SK-N-DZ (cell line): ENCODE data around the gene RANBP1.
"Not testable (repeated sequence)": the region's sequence is repeated elsewhere in the genome, so short reads cannot be mapped to it uniquely, and the experiment has no call there.

Experiments used
- DNase-seq: peaks from one replicate; pipeline ENCODE4 v3.0.0-alpha.2; 2015; ENCODE audit warnings: low spot score

Gene RANBP1

DNA sequence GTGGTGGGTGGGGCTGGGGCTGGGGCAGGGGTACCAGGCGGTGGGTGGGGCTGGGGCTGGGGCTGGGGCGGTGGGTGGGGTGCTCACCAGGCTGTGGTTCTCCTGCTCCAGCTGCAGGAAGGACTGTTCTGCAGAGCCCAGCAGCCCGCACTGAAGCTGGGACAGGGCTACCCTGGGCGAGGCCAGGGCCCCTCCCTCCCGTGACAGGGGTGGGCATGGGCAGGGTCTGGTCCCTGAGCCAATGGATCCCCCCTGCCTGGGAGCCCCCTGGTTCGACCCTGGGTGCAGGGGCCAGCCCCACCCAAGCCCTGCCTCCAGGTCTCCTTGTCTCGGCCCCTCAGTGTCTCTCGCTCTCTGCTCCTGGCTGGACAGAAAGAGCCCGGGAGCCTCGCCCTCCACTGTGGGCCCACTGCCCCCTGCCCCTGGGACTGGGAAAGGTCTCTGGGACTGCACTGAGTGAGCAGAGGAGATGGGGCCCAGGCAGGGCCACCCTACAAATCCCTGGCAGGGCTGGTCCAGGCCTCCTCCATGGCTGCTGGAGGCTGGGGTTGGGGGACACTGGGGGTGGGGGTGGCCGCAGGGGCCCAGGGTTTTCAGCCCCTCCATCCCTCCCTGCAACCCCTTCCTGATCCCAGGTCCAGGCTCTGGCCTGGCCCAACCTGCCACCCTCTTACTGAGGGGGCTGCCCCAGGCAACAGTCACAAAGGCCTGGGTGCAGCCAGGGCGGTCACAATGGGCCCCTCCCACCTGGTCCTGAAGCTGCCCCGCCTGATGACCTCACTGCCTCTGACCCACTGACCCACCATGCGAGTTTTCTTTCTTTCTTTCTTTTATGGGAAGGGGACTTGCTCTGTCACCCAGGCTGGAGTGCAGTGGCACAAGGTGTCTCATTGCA is 34.7 kb downstream of the RANBP1 start, which contains the start of gene CCDC188:
Gene CCDC188, minus strand, starts transcription at position 675 of the 895 bp plus-strand sequence. Its CDS starts 69 bp downstream, at position 606.
- no peak for DNase-seq

DNA sequence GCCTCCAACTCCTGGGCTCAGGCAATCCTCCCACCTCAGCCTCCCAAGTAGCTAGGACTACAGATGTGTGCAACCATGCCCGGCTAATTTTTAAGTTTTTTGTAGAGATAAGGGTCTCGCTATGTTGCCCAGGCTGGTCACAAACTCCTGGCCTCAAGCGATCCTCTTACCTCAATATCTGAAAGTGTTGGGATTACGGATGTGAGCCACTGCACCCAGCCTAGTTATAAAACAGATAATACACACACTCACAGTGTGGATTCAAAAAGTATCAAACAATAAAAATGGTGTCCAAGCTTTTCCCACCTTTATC is 35.3 kb downstream of the RANBP1 start:
- DNase-seq = no peak

DNA sequence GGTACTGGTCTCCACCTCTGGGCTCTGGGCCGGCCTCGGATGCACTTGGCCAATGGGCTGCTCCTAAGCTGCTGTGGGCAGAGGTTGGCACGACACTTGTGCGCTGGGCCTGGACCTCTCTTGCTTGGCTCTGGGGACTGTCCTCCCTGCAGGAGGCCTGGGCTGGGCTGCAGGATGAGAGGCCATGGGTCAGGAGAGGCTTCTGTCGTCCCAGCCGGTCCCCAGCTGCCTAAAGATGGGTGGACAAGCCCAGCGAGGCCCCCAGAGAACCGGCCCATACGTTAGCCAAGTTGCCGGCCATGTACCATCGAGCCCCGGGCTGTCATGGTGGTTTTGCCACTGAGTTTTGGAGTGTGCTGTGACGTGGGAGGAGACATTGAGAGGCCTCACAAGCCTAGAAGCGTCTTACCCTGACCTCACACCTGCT is 36.6 kb downstream of the RANBP1 start:
- no peak for DNase-seq

DNA sequence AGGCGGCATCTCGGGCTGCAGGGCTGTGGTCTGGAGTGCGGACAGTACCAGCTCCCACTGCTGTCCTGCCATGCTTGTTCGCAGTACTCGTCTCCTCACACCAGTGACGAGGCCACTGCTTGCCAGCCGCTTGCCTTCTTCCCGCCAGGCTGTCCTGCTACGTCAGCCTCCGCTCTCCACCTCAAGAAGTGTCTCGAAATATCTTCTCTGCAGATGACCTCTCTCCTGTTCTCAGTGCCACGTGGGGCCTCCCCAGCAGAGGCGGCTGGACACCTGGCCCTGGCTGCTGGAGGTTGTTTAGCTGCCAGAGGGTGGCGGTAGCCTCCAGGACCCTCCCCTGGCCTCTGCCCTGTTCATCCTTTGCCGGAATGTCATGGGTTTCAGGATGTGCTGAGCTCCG is 38.0 kb downstream of the RANBP1 start:
- DNase-seq = no peak

DNA sequence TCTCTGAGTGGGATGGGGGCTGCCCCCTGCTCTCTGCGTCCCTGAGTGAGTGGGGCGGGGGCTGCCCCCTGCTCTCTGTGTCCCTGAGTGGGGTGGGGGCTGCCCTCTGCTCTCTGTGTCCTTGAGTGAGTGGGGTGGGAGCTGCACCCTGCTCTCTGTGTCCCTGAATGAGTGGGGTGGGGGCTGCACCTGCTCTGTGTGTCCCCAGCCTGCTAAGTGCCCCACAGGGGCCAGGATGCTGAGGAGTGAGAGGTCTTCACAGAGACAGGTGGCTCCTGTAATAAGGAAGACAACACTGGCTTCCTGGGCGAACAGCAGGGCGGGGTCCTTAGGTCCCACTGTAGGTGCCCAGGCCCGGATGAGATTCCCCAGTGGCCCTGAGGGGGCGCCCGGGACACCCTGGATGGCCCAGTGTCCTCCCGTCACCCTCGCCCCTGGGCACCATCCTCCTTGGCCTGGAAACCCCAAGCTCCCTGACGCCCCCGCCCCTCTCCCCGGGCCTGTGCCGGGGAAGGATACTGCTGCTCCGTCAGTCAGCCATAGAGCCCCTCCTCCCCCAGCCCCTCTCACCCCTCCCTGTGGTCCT is 38.8 kb downstream of the RANBP1 start:
- DNase-seq = peak; percentile 64

DNA sequence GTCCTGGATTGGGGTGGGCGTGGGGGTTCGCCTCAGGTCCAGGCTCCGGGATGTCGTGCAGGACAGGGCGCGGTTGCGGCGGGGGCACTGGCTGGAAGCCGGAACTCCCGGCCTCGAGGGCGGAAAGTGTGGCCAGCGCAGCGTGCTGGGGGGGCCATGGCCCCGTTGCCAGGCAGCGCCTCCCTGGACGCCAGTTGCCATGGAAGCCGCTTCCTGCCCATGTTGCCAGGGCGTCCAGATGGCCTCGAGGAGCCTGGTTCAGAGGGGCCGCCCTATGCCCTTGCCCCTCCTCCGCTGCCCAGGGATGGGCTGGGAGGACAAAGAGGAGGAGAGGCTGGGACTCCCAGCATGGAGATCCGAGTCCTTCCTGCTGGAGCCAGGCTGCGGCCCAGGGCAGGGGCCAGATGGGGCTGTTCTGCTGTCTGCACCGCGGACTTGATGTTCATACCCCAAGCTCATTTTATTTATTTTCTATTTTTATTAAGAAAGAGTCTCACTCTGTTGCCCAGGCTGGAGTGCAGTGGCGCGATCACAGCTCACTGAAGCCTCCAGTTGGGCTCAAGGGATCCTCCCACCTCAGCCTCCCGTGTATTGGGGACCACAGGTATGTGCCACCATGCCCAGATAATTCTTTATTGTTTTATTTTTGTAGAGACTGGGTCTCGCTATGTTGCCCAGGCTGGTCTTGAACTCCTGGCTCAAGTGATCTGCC is 39.6 kb downstream of the RANBP1 start:
- DNase-seq = peak; percentile 85

DNA sequence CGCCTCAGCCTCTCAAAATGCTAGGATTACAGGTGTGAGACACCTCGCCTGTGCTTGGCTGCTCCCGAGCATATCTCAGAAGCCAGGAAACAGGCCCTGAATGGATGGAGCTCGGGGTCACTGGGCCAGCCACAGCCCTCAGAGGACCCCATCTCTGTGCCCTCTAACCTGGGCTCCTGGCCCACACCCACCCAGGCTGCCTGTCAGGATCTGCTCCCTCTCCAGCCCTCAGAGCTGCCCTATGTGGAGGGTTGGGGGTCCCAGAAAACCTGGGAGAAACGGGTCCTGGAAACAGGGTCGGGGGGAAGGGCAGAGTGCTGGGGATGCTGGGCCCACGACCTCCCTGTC is 40.1 kb downstream of the RANBP1 start:
- no peak for DNase-seq

DNA sequence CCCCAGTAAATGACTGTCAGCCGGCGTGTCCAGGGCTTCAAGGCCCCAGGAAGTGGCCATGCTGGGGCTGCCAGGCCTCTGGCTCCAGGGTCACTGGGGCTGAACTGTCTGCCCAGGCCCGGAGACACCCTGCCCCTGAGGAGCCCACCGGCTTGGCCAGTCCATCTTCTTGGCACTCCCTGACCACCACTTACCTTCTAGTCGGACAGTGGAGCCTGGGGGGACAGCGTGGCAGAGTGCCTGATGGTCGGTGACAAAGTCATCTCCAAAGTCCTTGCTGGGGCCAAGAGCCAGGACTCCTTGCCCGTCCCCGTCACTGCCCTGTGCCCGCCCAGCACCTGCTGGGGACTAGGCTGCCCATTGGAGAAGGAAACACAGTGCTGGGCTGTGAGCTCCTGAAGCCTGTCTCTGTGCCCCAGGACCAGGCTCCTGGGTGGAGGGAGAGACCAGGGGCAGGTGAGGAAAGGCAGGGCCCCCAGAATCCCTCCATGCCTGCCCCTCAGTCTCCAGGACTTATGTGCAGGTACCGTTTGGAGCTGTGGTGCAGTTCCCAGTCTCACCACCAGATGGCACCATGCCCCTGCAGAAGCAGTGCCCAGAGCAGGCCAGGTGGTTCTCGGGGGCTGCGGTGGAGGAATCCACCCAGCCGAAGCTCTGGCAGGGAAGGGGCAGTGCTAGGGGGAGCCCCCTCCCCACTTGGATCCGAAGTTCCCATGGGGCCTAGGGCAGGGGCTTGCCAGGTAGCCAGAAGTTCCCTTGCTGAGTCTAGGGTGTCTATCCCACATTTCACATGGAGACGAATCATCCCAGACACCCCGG is 40.9 kb downstream of the RANBP1 start:
- DNase-seq = peak; percentile 81

DNA sequence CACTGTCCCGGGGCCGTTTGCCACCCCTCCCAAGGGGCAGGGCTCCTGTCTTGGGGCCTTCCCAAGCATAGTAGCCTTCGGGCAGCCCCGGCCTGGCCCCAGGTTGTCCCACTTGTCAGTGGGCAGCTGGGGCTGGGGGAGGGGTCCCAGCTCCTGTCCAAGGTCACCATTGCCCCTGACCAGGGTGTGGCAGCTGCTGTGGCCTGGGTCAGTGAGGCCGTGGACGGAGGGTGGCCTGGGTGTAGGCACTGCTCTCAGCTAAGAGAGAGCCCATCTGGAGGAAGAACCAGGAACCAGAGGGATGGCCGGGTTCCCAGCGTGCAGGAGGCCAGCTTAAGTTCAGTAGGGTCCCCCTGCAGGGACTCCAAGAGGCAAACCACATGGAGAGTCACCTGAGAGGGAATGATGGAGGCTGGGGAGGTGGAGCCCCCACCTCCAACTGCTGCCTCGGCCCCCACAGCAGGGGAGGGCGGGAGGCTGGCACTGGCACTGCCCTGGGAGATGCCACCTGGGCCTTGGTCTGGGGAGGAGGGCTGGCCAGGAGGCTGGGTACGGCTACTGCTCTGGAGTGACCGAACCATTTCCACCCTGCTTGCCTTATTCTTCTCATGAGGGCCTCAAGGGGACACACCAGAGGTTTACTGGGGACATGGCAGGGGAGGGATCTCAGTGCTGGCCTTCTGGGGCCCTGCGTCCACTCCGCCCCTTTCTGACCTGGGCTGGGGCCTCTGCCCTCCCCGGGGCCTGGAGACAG is 41.7 kb downstream of the RANBP1 start:
- no peak for DNase-seq

DNA sequence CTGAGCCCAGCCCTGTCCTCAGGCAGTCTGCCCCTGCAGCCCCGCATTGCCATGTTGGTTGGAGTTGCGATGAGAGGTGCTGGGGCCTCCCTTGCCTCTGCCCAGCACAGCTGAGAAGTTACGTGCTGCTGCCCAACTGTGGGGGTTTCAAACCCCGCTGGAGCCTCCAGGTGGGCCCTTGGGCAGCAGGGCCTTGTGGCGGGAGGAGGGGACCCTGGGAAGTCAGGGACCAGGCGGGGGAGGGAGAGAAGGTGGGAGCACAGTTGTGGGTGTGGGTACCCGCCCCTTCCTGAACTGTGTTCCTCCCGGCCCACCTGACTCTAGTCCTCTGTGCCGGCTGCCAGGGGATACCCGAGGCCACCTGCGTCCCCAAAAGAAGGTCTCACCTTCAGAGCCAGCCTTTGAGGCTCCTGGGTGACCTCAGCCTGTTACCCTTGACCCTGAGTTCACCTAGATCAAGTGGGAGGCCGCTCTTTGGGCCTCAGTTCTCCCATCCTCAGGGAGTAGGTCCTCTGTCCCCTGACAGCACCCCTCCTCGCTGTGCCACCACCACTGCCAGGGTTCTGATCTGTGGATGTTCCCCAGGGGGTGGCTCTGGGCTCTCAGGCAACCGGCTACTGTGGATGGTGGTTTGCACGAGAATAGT is 42.6 kb downstream of the RANBP1 start:
- no peak for DNase-seq

DNA sequence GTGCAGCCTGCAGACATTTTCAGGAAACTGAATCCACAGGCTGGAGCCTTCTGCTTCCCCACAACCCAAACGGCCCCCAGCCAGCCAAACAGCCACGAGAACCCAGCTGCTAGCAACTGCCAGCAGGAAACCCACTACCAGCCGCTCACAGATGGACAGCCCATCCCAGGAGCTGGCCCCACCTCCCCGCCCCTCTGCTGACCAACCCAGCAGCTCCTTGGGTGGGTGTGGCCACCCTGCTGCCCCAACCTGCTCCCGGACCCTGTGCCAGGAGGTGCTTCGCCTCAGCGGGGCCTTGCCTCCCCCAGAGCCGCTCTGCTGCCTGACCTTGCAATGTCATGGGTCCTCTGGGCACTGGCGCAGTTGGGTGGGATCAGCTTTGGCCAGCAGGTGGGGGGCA is 43.2 kb downstream of the RANBP1 start:
- DNase-seq = no peak

DNA sequence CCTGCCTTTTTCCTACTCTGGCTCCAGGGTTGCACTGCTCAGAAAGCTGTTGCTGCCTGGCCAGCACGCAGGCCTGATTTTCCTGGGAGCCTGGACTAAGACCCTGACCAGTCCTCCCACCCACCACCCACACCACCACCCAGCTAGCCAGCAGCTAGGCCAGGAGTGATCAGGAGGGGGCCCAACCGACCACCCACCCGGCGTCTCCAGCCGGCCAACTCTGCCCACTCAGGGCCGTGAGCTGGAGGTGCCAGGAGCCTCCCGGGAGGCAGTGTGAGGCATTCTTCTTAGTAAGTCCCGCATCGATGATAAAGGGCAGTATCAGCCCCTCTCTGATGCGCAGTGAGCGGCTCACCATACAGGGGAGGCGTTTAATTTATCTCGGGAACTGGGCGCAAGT is 43.6 kb downstream of the RANBP1 start:
- not testable (repeated sequence) for DNase-seq

DNA sequence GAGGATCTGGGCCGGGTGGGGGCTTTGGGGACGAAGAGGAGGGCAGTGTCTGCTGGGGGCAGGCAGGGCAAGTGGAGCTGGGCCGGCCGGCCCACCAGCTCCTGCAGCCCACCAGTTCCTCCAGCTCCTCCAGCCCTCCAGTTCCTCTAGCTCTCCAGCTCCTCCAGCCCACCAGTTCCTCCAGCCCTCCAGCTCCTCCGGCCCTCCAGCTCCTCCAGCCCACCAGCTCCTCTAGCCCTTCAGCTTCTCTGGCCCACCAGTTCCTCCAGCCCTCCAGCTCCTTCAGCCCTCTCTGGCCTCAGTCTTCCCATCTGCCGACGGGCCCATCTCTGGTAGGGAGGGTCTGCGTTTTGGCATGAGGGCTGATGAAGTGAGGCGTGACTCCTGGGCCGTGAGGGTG is 44.1 kb downstream of the RANBP1 start:
- no peak for DNase-seq

DNA sequence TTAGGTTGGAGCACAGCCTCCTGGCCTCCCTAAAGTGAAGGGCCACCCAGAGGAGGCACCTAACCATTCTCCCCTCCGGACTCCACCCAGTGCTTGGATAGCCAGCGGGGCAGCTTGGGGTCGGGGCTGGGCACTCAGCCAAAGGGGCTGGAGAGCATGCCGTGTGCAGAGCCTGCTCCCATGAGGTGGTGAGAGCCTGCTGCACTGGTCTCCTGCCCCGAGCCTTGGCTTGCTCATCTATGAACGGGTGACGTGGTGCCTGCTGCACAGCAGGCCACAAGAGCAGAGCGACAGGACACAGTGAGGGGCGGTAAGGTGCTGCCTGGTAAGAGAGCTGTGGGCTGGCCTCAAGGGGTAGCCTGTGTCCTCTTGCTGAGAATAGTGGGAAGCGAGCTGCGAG is 49.0 kb downstream of the RANBP1 start:
- DNase-seq = no peak

DNA sequence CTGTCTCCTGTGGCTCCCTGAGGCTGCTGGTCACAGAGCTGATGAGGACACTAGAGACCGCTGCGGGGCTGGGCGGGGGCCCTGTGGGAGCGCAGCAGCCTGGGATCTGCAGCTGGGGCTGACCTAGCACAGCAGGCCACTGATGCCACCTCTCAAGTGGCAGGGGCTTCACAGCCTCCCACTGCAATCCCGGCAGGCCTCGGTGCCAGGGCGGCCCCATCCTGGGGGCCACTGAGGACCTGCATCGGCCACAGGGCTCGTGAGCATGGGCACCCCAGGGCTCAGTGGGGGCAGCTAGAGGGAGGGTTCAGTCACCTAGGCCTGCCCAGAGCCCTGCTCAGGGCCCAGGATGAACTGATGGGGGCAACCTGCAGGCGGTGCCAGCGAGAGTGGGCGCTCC is 49.5 kb downstream of the RANBP1 start:
- no peak for DNase-seq

DNA sequence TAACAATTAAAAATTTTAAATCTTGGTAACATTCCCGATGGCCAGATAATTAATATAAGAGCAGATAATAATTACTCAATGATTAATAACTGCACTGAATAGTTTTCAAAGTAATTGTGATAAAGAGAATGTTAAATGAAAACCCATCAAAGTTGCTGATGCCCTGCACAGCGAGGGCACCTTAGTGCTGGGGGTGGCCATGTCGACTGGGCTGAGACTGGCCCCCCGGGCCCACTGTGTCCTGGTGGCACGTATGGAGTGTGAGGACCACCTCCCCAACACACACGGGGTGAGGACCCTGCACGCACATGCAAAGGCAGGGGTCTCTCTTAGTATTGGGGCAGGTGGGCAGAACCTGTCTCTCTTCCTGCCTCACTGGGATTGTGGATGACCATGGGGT is 50.0 kb downstream of the RANBP1 start:
- no peak for DNase-seq

DNA sequence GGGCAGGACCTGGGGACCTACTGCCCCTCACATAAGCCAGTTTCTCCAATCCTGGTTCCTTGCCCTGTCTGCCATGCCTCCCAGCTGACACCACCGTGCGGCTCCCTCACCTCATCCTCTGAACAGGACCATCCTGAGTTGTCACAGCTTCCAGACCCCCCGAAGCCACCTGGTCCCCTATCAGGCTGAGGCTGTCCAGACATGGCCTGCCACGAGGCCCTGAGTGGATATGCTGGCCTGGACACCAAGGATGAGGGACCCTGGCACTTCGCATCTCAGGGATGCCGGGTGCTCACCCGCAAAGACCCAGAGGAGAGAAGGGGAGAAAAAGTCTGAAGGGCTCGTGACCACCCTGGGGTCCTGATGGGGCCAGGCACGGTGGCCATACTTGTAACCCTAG is 50.8 kb downstream of the RANBP1 start:
- DNase-seq = no peak

DNA sequence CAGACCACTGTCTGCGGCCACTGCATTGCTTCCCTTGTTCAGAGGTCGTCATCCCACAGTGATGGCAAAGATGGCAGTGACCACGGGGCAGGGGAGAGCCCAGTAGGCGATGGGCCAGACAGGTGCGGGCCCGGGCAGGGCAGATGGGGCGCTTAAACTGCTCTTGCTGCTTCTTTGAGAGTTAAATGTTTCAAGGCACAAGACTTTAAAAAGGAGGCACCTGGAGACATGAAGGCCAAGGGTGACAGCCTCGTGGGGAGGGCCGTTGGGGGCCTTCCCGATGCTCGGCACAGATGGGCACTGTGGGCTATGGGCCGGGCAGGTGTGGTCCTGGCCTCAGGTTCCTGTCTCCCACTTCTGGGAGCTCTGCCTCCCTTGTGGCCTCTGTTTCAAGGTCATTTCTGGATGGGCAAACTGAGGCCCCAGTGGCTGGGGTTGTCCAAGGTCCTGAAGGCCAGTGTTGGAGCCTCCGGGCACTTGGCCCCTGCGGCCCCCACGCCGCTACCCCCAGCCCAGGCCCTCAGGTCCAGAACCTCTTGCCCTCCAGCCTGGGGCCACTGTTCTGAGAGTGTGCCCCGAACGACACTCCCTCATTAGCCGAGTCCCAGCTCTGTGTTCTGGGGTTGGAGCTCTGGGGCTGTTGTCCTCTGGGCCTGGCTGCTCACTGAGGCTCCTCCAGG is 51.9 kb downstream of the RANBP1 start:
- DNase-seq = no peak

DNA sequence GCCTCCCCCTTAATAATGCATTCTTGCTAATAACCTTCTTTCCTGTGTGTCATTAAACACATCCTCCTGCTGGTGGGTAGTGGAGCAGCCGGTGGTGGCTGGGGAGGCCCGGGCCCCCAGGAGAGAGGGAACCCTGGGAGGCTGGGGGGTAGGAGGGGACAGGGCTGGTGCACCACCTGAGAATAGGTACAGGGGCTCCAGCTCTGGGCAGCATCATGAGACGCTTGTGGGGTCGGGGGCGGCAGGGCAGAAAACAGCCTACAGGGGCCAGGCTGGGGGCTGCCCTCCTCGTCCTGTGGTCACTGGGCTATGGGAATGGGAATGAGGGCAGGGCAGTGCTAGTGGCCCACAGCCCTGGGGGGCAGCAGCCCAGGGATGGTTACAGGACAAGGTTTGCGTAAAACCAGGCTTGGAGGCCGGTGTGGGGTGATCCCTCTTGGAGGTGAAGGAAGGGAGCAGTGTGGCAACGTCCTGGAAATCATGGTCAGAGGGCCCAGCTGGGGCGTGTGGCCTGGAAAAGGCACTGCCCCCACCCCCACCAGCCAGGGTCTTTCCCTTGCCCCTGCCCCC is 53.4 kb downstream of the RANBP1 start:
- no peak for DNase-seq

DNA sequence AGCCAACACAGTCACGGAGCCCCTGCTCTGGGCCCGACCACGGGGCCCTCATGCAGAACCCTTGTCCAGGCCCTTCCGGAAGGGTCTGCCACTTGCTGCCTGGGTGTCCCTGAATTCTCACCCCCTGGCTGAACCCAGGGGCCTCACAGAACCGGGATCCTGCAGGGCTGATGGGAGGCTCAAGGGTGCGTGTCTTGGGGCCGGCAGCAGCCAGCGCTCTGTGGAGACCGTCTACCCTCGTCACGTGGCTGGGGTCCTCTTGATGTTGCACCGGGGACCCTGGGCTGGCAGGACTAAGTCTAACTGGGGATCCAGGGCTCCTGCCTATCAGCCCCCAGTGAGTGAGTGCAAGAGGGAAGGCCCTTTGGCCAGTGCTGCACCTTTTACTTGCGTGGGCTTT is 54.3 kb downstream of the RANBP1 start:
- DNase-seq = no peak
